Esophagus muscularis mucosa (tissue), 3 donors: ENCODE results near the gene NUP43.

Experiments
- CTCF ChIP-seq, 3 experiments: fragments of 200-600 bp in 2 of 3; fragments of 450-650 bp in 1 of 3; sonication (generic) in 2 of 3; IDR thresholded peaks; one replicate each; pipeline ENCODE4 v1.5.1; 2017 to 2019; ENCODE audit warnings: antibody characterized with exemption in 3 of 3, mild to moderate bottlenecking in 2 of 3, moderate library complexity in 1 of 3
- POLR2AphosphoS5 ChIP-seq, 2 donors: sonication (generic); formaldehyde crosslinking; IDR thresholded peaks; one replicate each; pipeline ENCODE4 v1.6.1; 2017; ENCODE audit warnings: antibody characterized with exemption in 2 of 2

GRCh38 chr6:149683256-149683859 is 63.0 kb downstream of the NUP43 start:
- TF ChIP-seq POLR2AphosphoS5 (IDR thresholded peaks at IDR 0.05) (no peak), CTCF (IDR thresholded peaks at IDR 0.05) (no peak)
